H1 (cell line): ENCODE measurements around the gene CSF3. TPM values are rescaled to one million over a fixed set of nuclear protein-coding genes. Genes with fewer than 3 reads are reported as not detected.

Experiments
- CTCF ChIA-PET: fragments of 300-600 bp; sonication (Branson Sonifier 250); formaldehyde crosslinking; loops from one replicate; lab custom pipeline; 2021; ENCODE audit not compliant: partially characterized antibody; lab: Charles Lee
- POLR2A ChIA-PET: fragments of 300-600 bp; sonication (Branson Sonifier 250); formaldehyde crosslinking; loops from one replicate; lab custom pipeline; 2021; ENCODE audit warnings: inconsistent platforms; ENCODE audit not compliant: partially characterized antibody; lab: Charles Lee
- DNase-seq, 2 experiments: peaks; one replicate each; pipeline versions ENCODE4 v3.0.0 to v3.0.0-alpha.2; 2010 to 2022; ENCODE audit warnings: low spot score in 2 of 2, low read depth in 1 of 2, mixed read lengths in 1 of 2
- FAIRE-seq: peaks from 2 replicates; lab custom pipeline; 2011; peaks lifted over from hg19 to GRCh38; lab: Jason Lieb, UNC
- H2AFZ ChIP-seq: 2 replicates; pipeline ENCODE4 v1.8.1; 2012; ENCODE audit warnings: low read length, inconsistent platforms
- H2AK5ac ChIP-seq: 2 replicates; pipeline ENCODE4 v1.6.1; 2013; ENCODE audit warnings: low read depth, low read length
- H2BK120ac ChIP-seq: replicated peaks from 2 replicates; pipeline ENCODE3; 2013; ENCODE audit warnings: low read depth, low read length, inconsistent platforms
- H2BK12ac ChIP-seq: 2 replicates; pipeline ENCODE4 v1.6.1; 2013; ENCODE audit warnings: low read depth, low read length
- H2BK15ac ChIP-seq: 2 replicates; pipeline ENCODE4 v1.6.1; 2013; ENCODE audit warnings: low read length
- H2BK20ac ChIP-seq: 2 replicates; pipeline ENCODE4 v1.6.1; 2013; ENCODE audit warnings: low read length
- H2BK5ac ChIP-seq: 2 replicates; pipeline ENCODE4 v1.6.1; 2013; ENCODE audit warnings: low read depth, low read length
- H3K14ac ChIP-seq: 2 replicates; pipeline ENCODE4 v1.6.1; 2013; ENCODE audit warnings: inconsistent platforms; ENCODE audit not compliant: insufficient read length
- H3K18ac ChIP-seq: 2 replicates; pipeline ENCODE4 v1.6.1; 2013; ENCODE audit warnings: low read length; ENCODE audit errors: extremely low read depth
- H3K23ac ChIP-seq: 2 replicates; pipeline ENCODE4 v1.6.1; 2013; ENCODE audit warnings: inconsistent platforms; ENCODE audit not compliant: insufficient read length
- H3K23me2 ChIP-seq: 2 replicates; pipeline ENCODE4 v1.6.1; 2013; ENCODE audit warnings: low read depth, low read length
- H3K27ac ChIP-seq: 2 replicates; pipeline ENCODE4 v1.6.1; 2011; ENCODE audit warnings: low read depth, low read length, inconsistent platforms
- H3K27me3 ChIP-seq, 4 experiments: replicated peaks in 1 of 4; 1 replicate in 1 of 4; 2 replicates in 3 of 4; pipeline versions ENCODE4 v1.6.1 to v1.8.1; 2011 to 2013; ENCODE audit warnings: low read length in 3 of 4, mild to moderate bottlenecking in 3 of 4, inconsistent platforms in 2 of 4, mixed read lengths in 2 of 4, moderate library complexity in 1 of 4; ENCODE audit not compliant: control insufficient read depth in 3 of 4, insufficient read depth in 3 of 4; ENCODE audit errors: extremely low read depth in 1 of 4
- H3K36me3 ChIP-seq, 4 experiments: 2 replicates each; pipeline versions ENCODE4 v1.6.1 to v1.8.1; 2011 to 2013; ENCODE audit warnings: mild to moderate bottlenecking in 4 of 4, low read length in 3 of 4, moderate library complexity in 2 of 4, control low read depth in 1 of 4, inconsistent platforms in 1 of 4; ENCODE audit not compliant: insufficient read depth in 4 of 4, control insufficient read depth in 2 of 4
- H3K4ac ChIP-seq: replicated peaks from 2 replicates; pipeline ENCODE3; 2013; ENCODE audit warnings: low read length, low read depth, mixed read lengths, inconsistent platforms; ENCODE audit not compliant: insufficient read length
- H3K4me1 ChIP-seq, 4 experiments: replicated peaks in 1 of 4; 1 replicate in 1 of 4; 2 replicates in 3 of 4; pipeline versions ENCODE4 v1.6.1 to v1.8.1; 2011 to 2013; ENCODE audit warnings: low read length in 3 of 4, inconsistent platforms in 2 of 4, mixed read lengths in 1 of 4; ENCODE audit not compliant: insufficient read depth in 4 of 4, control insufficient read depth in 3 of 4
- H3K4me2 ChIP-seq, 2 experiments: 2 replicates each; pipeline versions ENCODE4 v1.6.1 to v1.8.1; 2011 to 2013; ENCODE audit warnings: low read depth in 2 of 2, low read length in 2 of 2, control low read depth in 1 of 2, inconsistent platforms in 1 of 2, mild to moderate bottlenecking in 1 of 2; ENCODE audit not compliant: insufficient read depth in 1 of 2
- H3K4me3 ChIP-seq, 4 experiments: fragments of 200-600, 300-600 bp in 1 of 4; sonication (generic), shearing (Covaris generic), sonication (Bioruptor Twin) in 1 of 4; 2 replicates each; pipeline versions ENCODE4 v1.5.1 to v1.8.1; 2011 to 2016; ENCODE audit warnings: low read length in 4 of 4, low read depth in 3 of 4, control low read depth in 2 of 4, inconsistent platforms in 2 of 4, mild to moderate bottlenecking in 2 of 4, mixed read lengths in 1 of 4, moderate library complexity in 1 of 4; ENCODE audit not compliant: insufficient read depth in 2 of 4; ENCODE audit errors: extremely low read depth in 1 of 4
- H3K56ac ChIP-seq: replicated peaks from 2 replicates; pipeline ENCODE3; 2013; ENCODE audit warnings: low read depth, mild to moderate bottlenecking, mixed read lengths, low read length, inconsistent platforms; ENCODE audit not compliant: insufficient read length
- H3K79me1 ChIP-seq: 2 replicates; pipeline ENCODE4 v1.6.1; 2013; ENCODE audit warnings: low read depth, low read length, control low read depth
- H3K79me2 ChIP-seq, 2 experiments: 2 replicates each; pipeline versions ENCODE4 v1.6.1 to v1.8.1; 2012 to 2013; ENCODE audit warnings: low read length in 2 of 2, mild to moderate bottlenecking in 2 of 2, inconsistent platforms in 1 of 2; ENCODE audit not compliant: insufficient read depth in 2 of 2, control insufficient read depth in 1 of 2
- H3K9ac ChIP-seq, 4 experiments: replicated peaks in 1 of 4; 1 replicate in 1 of 4; 2 replicates in 3 of 4; pipeline versions ENCODE4 v1.6.1 to v1.8.1; 2011 to 2013; ENCODE audit warnings: low read depth in 3 of 4, low read length in 3 of 4, control low read depth in 2 of 4, mild to moderate bottlenecking in 2 of 4, moderate library complexity in 2 of 4, inconsistent platforms in 1 of 4; ENCODE audit errors: extremely low read depth in 1 of 4
- H3K9me3 ChIP-seq, 2 experiments: 2 replicates each; pipeline versions ENCODE4 v1.6.1 to v1.8.1; 2012 to 2013; ENCODE audit warnings: mild to moderate bottlenecking in 2 of 2, moderate library complexity in 2 of 2, control low read depth in 1 of 2, inconsistent platforms in 1 of 2, low read depth in 1 of 2, low read length in 1 of 2, mixed read lengths in 1 of 2; ENCODE audit not compliant: insufficient read depth in 2 of 2
- H4K20me1 ChIP-seq, 2 experiments: replicated peaks in 1 of 2; 2 replicates each; pipeline versions ENCODE3 to v1.8.1; 2011 to 2013; ENCODE audit warnings: inconsistent platforms in 2 of 2, low read length in 2 of 2, mild to moderate bottlenecking in 1 of 2; ENCODE audit not compliant: insufficient read depth in 2 of 2, control insufficient read depth in 1 of 2
- H4K5ac ChIP-seq: 2 replicates; pipeline ENCODE4 v1.6.1; 2013; ENCODE audit warnings: low read length, low read depth, mixed read lengths, inconsistent platforms; ENCODE audit not compliant: insufficient read length
- H4K8ac ChIP-seq: 2 replicates; pipeline ENCODE4 v1.8.0; 2013; ENCODE audit warnings: mild to moderate bottlenecking, moderate library complexity, low read length, inconsistent platforms; ENCODE audit not compliant: insufficient read depth; ENCODE audit errors: extremely low read depth
- H4K91ac ChIP-seq: replicated peaks from 2 replicates; pipeline ENCODE3; 2013; ENCODE audit warnings: low read length, mixed read lengths, inconsistent platforms; ENCODE audit not compliant: insufficient read length
- POU5F1 ChIP-seq: IDR thresholded peaks from 2 replicates; pipeline ENCODE4 v1.6.1; 2011; ENCODE audit warnings: low read depth, mild to moderate bottlenecking, low read length, moderate library complexity
- WGBS, 2 experiments: shearing (Covaris generic) in 1 of 2; methylation state at CpG; one replicate each; pipeline versions ENCODE4 v1.1.6 to v1.1.7; 2013 to 2015; ENCODE audit warnings: low lambda C conversion rate in 2 of 2, mixed read lengths in 2 of 2, inconsistent platforms in 1 of 2, low coverage in 1 of 2, missing lambda C conversion rate in 1 of 2; ENCODE audit not compliant: insufficient replicate concordance in 2 of 2, insufficient coverage in 1 of 2, insufficient read length in 1 of 2; ENCODE audit errors: extremely low coverage in 1 of 2, missing lambda C conversion rate in 1 of 2; 5-methylcytosine and 5-hydroxymethylcytosine counted together
- polyA plus RNA-seq, 7 experiments: library from polyadenylated mRNA; depleted of rRNA in 3 of 7; stranded (reverse) in 5 of 7; unstranded in 2 of 7; fragments of >200 nt in 5 of 7; fragments of 200-250 nt in 2 of 7; gene quantifications; 1 replicate in 5 of 7; 2 replicates in 1 of 7; 4 replicates in 1 of 7; pipeline versions ENCODE4 v1.2.1 to v1.2.3, GENCODE V29; 2011 to 2013; ENCODE audit warnings: missing spikeins in 2 of 7, mixed read lengths in 2 of 7
- total RNA-seq: library from RNA; stranded (reverse); fragmentation: NEBNext Ultra II Directional; extraction: Animal tissue kit (Norgen Biotek cat#: 25700); gene quantifications from 2 replicates; pipeline ENCODE4 v1.2.1, GENCODE V29; 2021

The CSF3 gene
- total and polyA plus RNA-seq, 2 of the 8 experiments (the other 6 are each of a cell fraction or from before 2014, with no cell fraction given), result 0.03 TPM; not detected in 1

- H3K4me3 ChIP-seq, result no peak overlapping the region
- H3K79me1 ChIP-seq, result no peaks in the 10 kb centered on the region
- no peak overlapping the region for H3K27ac ChIP-seq
- H2BK15ac ChIP-seq, result no peak overlapping the region
- TF ChIP-seq POU5F1, result no peak
- H4K91ac ChIP-seq, result no peak overlapping the region
- no peak overlapping the region for H2BK20ac ChIP-seq
- DNase-seq, result no peak
- no peak overlapping the region for H4K5ac ChIP-seq
- no peak overlapping the region for H3K23ac ChIP-seq
- CTCF ChIA-PET, result interaction anchor here (0.8 to 29.7 kb wide), 7 partner anchors 12 to 336 kb away, joined by 3 to 876 read pairs (median 10); partner anchors contain the start of genes CSF3, MED24 and THRA
- no peak overlapping the region for H2BK120ac ChIP-seq
- H3K4me2 ChIP-seq, result no peak overlapping the region
- no peaks in the 10 kb centered on the region for H3K9me3 ChIP-seq
- no peaks in the 10 kb centered on the region for H3K23me2 ChIP-seq
- FAIRE-seq, result no peak
- H2BK12ac ChIP-seq, result no peak overlapping the region
- no peak overlapping the region for H3K9ac ChIP-seq
- H3K14ac ChIP-seq, result no peak overlapping the region
- POLR2A ChIA-PET, result interaction anchor here (1.2 to 4.8 kb wide), 3 partner anchors 9 to 98 kb away, joined by 4 to 42 read pairs (median 10); partner anchors contain the start of gene CSF3
- no peaks in the 10 kb centered on the region for H3K4me1 ChIP-seq
- H3K4ac ChIP-seq, result no peak overlapping the region
- H3K36me3 ChIP-seq, result peaks cover 16 to 37% (median 34%) of the 10 kb centered on the region in 4 experiments
- H2BK5ac ChIP-seq, result no peak overlapping the region
- H2AK5ac ChIP-seq, result no peak overlapping the region
- no peak overlapping the region for H2AFZ ChIP-seq
- H3K56ac ChIP-seq, result no peak overlapping the region
- H3K27me3 ChIP-seq, result no peaks in the 10 kb centered on the region
- no peak overlapping the region for H4K8ac ChIP-seq
- peaks cover 0 to 2% of the 10 kb centered on the region in 2 experiments for H4K20me1 ChIP-seq
- no peak overlapping the region for H3K18ac ChIP-seq
- 100% methylated on average over 2 of the region's 2 CpGs; no CpG with 5 or more reads in 1 of the 2 experiments for WGBS, 2 experiments
- H3K79me2 ChIP-seq, result no peaks in the 10 kb centered on the region
Measured at GRCh38 chr17:40025559-40025958, 10.3 kb downstream of the CSF3 start.
